OCI-LY1 (cell line): ENCODE data around the gene HIVEP2.

Experiments
- H2AFZ ChIP-seq: fragments of 200-600 bp; sonication (generic), shearing (Covaris generic); 2 replicates; pipeline ENCODE4 v1.6.0; 2014; ENCODE audit warnings: antibody characterized with exemption, mild to moderate bottlenecking, low read length
- H3F3A ChIP-seq: fragments of 200-600 bp; sonication (generic), shearing (Covaris generic); 2 replicates; pipeline ENCODE4 v1.6.0; 2014; ENCODE audit warnings: mild to moderate bottlenecking, antibody characterized with exemption, low read length, moderate library complexity; ENCODE audit not compliant: insufficient read depth
- H3K27ac ChIP-seq: fragments of 200-600 bp; sonication (generic); 2 replicates; pipeline ENCODE4 v1.5.1; 2014; ENCODE audit warnings: low read length, mixed run types, mild to moderate bottlenecking, low read depth; ENCODE audit not compliant: poor library complexity, severe bottlenecking
- H3K27me3 ChIP-seq: fragments of 200-600 bp; sonication (generic); 2 replicates; pipeline ENCODE4 v1.6.0; 2014; ENCODE audit warnings: antibody characterized with exemption, mild to moderate bottlenecking, low read length, moderate library complexity; ENCODE audit not compliant: insufficient read depth
- H3K36me3 ChIP-seq: fragments of 200-600 bp; sonication (generic); 2 replicates; pipeline ENCODE4 v1.6.1; 2014; ENCODE audit warnings: mild to moderate bottlenecking, antibody characterized with exemption, low read length, moderate library complexity, mixed read lengths; ENCODE audit not compliant: insufficient read depth
- H3K4me1 ChIP-seq: fragments of 200-600 bp; sonication (generic); 2 replicates; pipeline ENCODE4 v1.5.1; 2014; ENCODE audit warnings: mild to moderate bottlenecking, low read length, moderate library complexity; ENCODE audit not compliant: insufficient read depth, severe bottlenecking
- H3K4me2 ChIP-seq: fragments of 200-600 bp; sonication (generic), shearing (Covaris generic); 2 replicates; pipeline ENCODE4 v1.6.1; 2014; ENCODE audit warnings: low read length
- H3K4me3 ChIP-seq: fragments of 200-600 bp; sonication (generic); 2 replicates; pipeline ENCODE4 v1.5.1; 2014; ENCODE audit warnings: low read length, low read depth, mild to moderate bottlenecking, mixed read lengths; ENCODE audit not compliant: poor library complexity, severe bottlenecking
- H3K79me2 ChIP-seq: fragments of 200-600 bp; shearing (Covaris generic); 2 replicates; pipeline ENCODE4 v1.6.1; 2016; ENCODE audit warnings: mixed run types, low read length, mixed read lengths; ENCODE audit not compliant: insufficient read depth
- H3K9ac ChIP-seq: fragments of 200-600 bp; sonication (generic), shearing (Covaris generic); 2 replicates; pipeline ENCODE4 v1.6.1; 2014; ENCODE audit warnings: mild to moderate bottlenecking, low read length, mixed read lengths
- H3K9me2 ChIP-seq: fragments of 200-600 bp; sonication (generic), shearing (Covaris generic); 2 replicates; pipeline ENCODE4 v1.6.1; 2014; ENCODE audit warnings: low read depth, mild to moderate bottlenecking, low read length, mixed read lengths
- H3K9me3 ChIP-seq: fragments of 200-600 bp; shearing (Covaris generic); 2 replicates; pipeline ENCODE4 v1.6.1; 2014; ENCODE audit warnings: low read length, mixed read lengths
- H4K20me1 ChIP-seq: fragments of 200-600 bp; sonication (generic), shearing (Covaris generic); 2 replicates; pipeline ENCODE4 v1.6.0; 2016; ENCODE audit warnings: mild to moderate bottlenecking, low read length; ENCODE audit not compliant: insufficient read depth
- EZH2 ChIP-seq: fragments of 200-600 bp; sonication (generic), shearing (Covaris generic); IDR thresholded peaks from 2 replicates; pipeline ENCODE4 v1.8.0; 2017; ENCODE audit warnings: borderline replicate concordance, mixed run types, mild to moderate bottlenecking, antibody characterized with exemption, low read length, moderate library complexity, mixed read lengths
- TF ChIP-seq, protein P1 (sequence below): fragments of 200-600 bp; sonication (generic), shearing (Covaris generic); IDR thresholded peaks from 2 replicates; pipeline ENCODE4 v1.5.1; 2017; ENCODE audit warnings: mild to moderate bottlenecking, antibody characterized with exemption, low read length, moderate library complexity, mixed read lengths

HIVEP2 gene

DNA sequence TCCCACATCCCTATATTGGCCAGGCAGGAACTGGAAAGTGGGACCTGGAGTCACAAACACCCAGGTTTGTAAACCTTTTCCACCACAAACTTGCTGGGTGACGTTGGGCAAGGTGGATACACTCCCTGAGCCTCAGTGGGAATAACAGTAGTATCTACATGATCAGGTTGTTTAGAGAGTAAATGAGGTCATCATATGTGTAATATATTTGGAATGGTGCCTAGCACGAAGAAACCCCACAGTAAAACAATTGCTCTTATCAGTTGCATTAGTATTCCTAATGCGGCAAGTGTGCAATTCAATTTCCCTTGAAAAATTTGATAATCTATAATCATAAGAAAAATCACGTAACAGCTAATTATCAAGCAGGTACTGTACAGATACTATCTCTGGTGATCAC is 51.9 kb downstream of the HIVEP2 start:
- Histone ChIP-seq H3K27ac (no peak overlapping the region), H3K79me2 (no peaks in the 10 kb centered on the region), H3K9ac (no peak overlapping the region), H4K20me1 (no peaks in the 10 kb centered on the region), H3K4me2 (no peak overlapping the region), H2AFZ (no peak overlapping the region), H3K4me3 (no peak overlapping the region), H3F3A (no peaks in the 10 kb centered on the region), H3K9me3 (no peaks in the 10 kb centered on the region), H3K36me3 (no peaks in the 10 kb centered on the region), H3K9me2 (no peaks in the 10 kb centered on the region), H3K4me1 (peaks cover 2% of the 10 kb centered on the region), H3K27me3 (no peaks in the 10 kb centered on the region)
- TF ChIP-seq, protein P1, sequence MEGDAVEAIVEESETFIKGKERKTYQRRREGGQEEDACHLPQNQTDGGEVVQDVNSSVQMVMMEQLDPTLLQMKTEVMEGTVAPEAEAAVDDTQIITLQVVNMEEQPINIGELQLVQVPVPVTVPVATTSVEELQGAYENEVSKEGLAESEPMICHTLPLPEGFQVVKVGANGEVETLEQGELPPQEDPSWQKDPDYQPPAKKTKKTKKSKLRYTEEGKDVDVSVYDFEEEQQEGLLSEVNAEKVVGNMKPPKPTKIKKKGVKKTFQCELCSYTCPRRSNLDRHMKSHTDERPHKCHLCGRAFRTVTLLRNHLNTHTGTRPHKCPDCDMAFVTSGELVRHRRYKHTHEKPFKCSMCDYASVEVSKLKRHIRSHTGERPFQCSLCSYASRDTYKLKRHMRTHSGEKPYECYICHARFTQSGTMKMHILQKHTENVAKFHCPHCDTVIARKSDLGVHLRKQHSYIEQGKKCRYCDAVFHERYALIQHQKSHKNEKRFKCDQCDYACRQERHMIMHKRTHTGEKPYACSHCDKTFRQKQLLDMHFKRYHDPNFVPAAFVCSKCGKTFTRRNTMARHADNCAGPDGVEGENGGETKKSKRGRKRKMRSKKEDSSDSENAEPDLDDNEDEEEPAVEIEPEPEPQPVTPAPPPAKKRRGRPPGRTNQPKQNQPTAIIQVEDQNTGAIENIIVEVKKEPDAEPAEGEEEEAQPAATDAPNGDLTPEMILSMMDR: no peak
- no peak for TF ChIP-seq EZH2

DNA sequence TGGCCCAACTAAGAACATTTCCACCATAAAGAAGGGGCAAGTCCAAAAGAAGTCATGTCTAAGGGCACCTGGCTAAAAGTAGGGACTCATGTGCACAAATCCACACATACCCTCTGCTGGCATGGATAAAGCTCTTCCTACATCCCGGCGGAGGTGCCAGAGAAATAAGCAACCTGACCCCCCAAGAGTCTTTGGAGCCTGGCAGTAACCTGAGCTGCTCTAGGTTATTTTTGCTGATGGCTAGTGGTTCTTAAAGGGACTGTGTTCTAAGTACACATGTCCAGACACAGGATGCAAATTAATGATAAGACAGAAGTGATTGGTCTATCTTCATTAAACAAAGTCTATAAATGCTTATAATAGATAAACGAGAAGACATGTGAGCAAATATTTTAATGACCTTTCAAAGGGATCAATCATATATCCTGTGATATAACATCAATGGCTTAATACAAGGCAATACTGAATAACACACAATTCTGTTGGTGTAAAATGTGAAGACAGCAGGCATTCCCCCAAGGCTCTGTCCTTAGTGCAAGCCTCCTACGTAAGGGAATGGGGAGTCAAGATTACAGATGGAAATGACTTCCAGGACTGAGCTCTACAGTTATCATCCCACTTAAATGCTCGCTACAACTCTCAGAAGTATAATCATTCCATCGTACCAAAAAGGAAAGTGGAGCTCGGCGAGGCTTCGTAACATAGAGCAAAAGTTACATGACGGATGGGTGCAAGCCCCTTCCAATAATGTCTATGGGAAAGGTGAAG is 52.5 kb downstream of the HIVEP2 start:
- Histone ChIP-seq H2AFZ (no peak overlapping the region), H3K4me3 (no peak overlapping the region), H4K20me1 (no peaks in the 10 kb centered on the region), H3K4me1 (peaks cover 8% of the 10 kb centered on the region), H3K9me2 (no peaks in the 10 kb centered on the region), H3K9ac (no peak overlapping the region), H3K4me2 (no peak overlapping the region), H3K27me3 (no peaks in the 10 kb centered on the region), H3K27ac (no peak overlapping the region), H3F3A (no peaks in the 10 kb centered on the region), H3K36me3 (no peaks in the 10 kb centered on the region), H3K79me2 (peaks cover 4% of the 10 kb centered on the region; the same call in 1 of the 2 replicates), H3K9me3 (no peaks in the 10 kb centered on the region)
- TF ChIP-seq, protein P1: no peak
- TF ChIP-seq EZH2: no peak

DNA sequence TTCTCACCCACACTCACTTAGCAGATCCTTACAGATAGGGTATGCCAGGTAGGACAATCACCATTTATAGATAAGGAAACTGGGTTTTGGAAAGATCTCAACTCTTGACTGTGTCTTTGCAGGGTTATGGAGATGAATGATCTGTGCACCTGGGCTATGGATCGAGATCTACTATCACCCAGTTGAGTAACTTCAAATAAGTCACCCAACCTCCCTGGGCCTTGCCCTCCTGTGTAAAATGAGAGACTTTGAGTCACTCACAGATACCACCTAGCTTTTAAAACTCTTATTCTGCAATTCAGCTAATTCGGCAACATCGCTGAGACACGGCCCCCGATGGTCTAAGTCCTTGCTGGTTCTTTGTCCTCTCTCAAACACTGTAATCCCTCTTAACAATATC is 53.5 kb downstream of the HIVEP2 start:
- Histone ChIP-seq H3K9me2 (no peaks in the 10 kb centered on the region), H3F3A (no peaks in the 10 kb centered on the region), H3K36me3 (no peaks in the 10 kb centered on the region), H3K4me3 (no peak overlapping the region), H3K9me3 (no peaks in the 10 kb centered on the region), H3K79me2 (peaks cover 7% of the 10 kb centered on the region; the same call in 1 of the 2 replicates), H3K27me3 (no peaks in the 10 kb centered on the region), H4K20me1 (no peaks in the 10 kb centered on the region), H3K9ac (no peak overlapping the region), H2AFZ (no peak overlapping the region), H3K27ac (no peak overlapping the region), H3K4me2 (no peak overlapping the region), H3K4me1 (peaks cover 18% of the 10 kb centered on the region)
- TF ChIP-seq, protein P1: no peak
- TF ChIP-seq EZH2: no peak
